ENCODE results near the gene CWF19L1. TPM values are rescaled to one million over a fixed set of nuclear protein-coding genes. Genes with fewer than 3 reads are reported as not detected.
A peak's percentile ranks its signal among the peaks of the same experiment; 100 is the strongest.

CWF19L1 gene
- total RNA-seq, 4 donors from 2014 or later: 6.7 to 22.1 (median 19.4) TPM

DNA sequence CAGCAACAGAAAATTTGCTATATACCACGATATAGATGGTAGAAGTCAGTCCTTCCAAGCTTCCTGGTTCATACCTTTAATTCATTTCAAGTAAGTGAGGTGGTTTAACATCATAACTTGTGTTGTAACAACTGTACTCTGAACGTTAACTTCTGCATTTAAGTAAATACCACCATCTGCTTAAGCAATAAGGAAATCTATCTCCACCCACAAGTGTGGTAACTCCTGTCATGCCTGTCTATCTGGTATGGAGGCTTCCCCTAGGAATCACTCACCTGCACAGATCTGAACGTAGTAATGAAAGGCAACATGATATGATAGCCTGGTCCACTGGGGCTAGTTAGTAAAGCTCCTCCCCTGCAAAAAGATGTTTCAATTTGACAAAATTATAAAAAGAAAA, 84.0 kb downstream of the CWF19L1 start:
- Histone ChIP-seq H3K4me3 (peak overlapping the region in 2 of 4 donors; percentile 92 to 98), H3K4me1 (peaks cover 21 to 67% (median 21%) of the 10 kb centered on the region in 3 donors), H3K36me3 (peaks cover 0 to 49% (median 0%) of the 10 kb centered on the region in 3 donors), H3K9me3 (no peaks in the 10 kb centered on the region), H3K27me3 (no peaks in the 10 kb centered on the region), H3K27ac (peak overlapping the region; percentile 2 to 97 (median 68))
- 33 to 39% methylated on average over 3 of the region's 3 CpGs for WGBS, 2 donors
- intact Hi-C loops (cut with DNase I): no loop called here
- DNase-seq: no peak
- TF ChIP-seq CTCF (IDR thresholded peaks at IDR 0.05) (no peak), POLR2A (IDR thresholded peaks at IDR 0.05) (no peak)

GRCh38 chr10:100182908-100183307, 84.5 kb downstream of the CWF19L1 start:
- TF ChIP-seq CTCF (IDR thresholded peaks at IDR 0.05) (no peak), POLR2A (IDR thresholded peaks at IDR 0.05) (no peak)
- Histone ChIP-seq H3K9me3 (no peaks in the 10 kb centered on the region), H3K27ac (peak overlapping the region; percentile 2 to 97 (median 68)), H3K4me1 (peaks cover 21 to 66% (median 21%) of the 10 kb centered on the region in 3 donors), H3K4me3 (no peak overlapping the region), H3K36me3 (peaks cover 0 to 53% (median 0%) of the 10 kb centered on the region in 3 donors), H3K27me3 (no peaks in the 10 kb centered on the region)
- intact Hi-C loops (cut with DNase I): no loop called here
- DNase-seq: no peak
- WGBS, 2 donors: 62 to 83% methylated on average over 3 of the region's 3 CpGs

Small RNA genes within 50 kb of the gene (small RNA-seq; reads per million reads assigned to genes)
- gene RNU6-422P: 0 reads per million in 4 donors
- gene SNORA12: 42.3 to 63.7 (median 49.2) reads per million in 4 donors

Other genes starting within 250 kb of the CWF19L1 start
- gene CPN1, start 185.8 kb downstream of the CWF19L1 start, total RNA-seq: not detected
- gene ERLIN1, start 81.6 kb downstream of the CWF19L1 start, total RNA-seq: 10 to 100 TPM; 27.7 to 33.3 (median 29.5) TPM
- 10 to 100 TPM in 3 of 4 donors, 1 to 10 TPM in 1; 6.9 to 20.8 (median 19.5) TPM for gene CHUK, start 38.0 kb downstream of the CWF19L1 start, total RNA-seq
- 10 to 100 TPM; 38.3 to 73.1 (median 54.5) TPM for gene BLOC1S2, start 19.0 kb upstream of the CWF19L1 start, total RNA-seq
- not detected for gene PKD2L1, start 62.6 kb upstream of the CWF19L1 start, total RNA-seq
- gene SCD, start 79.6 kb upstream of the CWF19L1 start, total RNA-seq: 100 to 1,000 TPM in 2 of 4 donors, 10 to 100 TPM in 2; 46.7 to 307 (median 101) TPM
- not detected for gene WNT8B, start 195.4 kb upstream of the CWF19L1 start, total RNA-seq

All from esophagus squamous epithelium (tissue), 5 donors.